HG03565 (cell line): ENCODE measurements around the gene WDR26.
"Not testable (repeated sequence)": the region's sequence is repeated elsewhere in the genome, so short reads cannot be mapped to it uniquely, and the experiment has no call there.

Experiments
- ATAC-seq: cut with Tn5 transposase; IDR thresholded peaks from one replicate; pipeline ENCODE4 v1.9.1; 2021; ENCODE audit warnings: mild to moderate bottlenecking, moderate library complexity; ENCODE audit not compliant: unreplicated experiment

The WDR26 gene

GRCh38 chr1:224353975-224354925, 80.3 kb downstream of the WDR26 start:
- ATAC-seq = no peak

- ATAC-seq = not testable (repeated sequence)
Observed at GRCh38 chr1:224352436-224353085, 82.0 kb downstream of the WDR26 start.

- ATAC-seq = not testable (repeated sequence)
Observed at GRCh38 chr1:224349716-224350115, 84.9 kb downstream of the WDR26 start.

DNA sequence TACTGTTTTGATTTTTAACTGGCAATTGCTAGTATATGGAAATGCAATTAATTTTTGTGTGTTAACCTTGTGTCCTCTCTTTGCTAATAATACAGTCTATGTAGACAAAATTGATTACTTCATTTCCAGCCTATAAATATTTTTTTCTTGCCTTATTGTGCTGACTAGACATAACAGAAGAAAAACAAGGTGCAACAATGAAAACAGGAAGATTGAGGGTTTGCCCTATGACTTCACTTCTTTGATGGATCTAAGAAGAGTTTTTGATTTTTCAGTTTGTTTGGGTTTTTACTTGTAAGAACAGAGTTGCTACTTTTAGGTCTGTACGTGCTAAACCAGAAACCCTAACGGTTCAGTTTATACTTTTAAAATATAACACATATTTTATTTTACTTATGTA, 86.5 kb downstream of the WDR26 start:
- ATAC-seq = no peak

DNA sequence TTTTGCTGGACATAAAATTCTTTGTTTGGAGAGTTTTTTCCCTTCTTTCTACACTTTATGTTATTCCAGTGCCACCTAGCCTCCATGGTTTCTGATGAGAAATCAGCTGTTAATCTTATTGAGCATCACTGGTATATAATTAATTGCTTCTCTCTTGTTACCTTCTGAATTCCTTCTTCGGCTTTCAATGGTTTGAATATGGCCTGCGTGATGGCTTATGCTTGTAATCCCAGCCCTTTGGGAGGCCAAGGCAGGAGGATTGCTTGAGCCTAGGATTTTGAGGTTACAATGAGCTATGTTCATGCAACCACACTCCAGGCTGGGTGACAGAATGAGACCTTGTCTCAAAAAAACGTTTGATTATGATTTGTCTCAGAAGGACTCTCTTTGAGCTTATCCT, 90.9 kb downstream of the WDR26 start:
- ATAC-seq = no peak

GRCh38 chr1:224340453-224341384, 93.9 kb downstream of the WDR26 start:
- not testable (repeated sequence) for ATAC-seq

- no peak for ATAC-seq
Observed at GRCh38 chr1:224339442-224340033, 95.1 kb downstream of the WDR26 start.

- no peak for ATAC-seq
Observed at GRCh38 chr1:224338150-224338838, 96.3 kb downstream of the WDR26 start.
